GM19025 (cell line): ENCODE data around the gene MOSMO.
"Not testable (repeated sequence)": the region's sequence is repeated elsewhere in the genome, so short reads cannot be mapped to it uniquely, and the experiment has no call there.

Source experiments
- ATAC-seq: cut with Tn5 transposase; IDR thresholded peaks from one replicate; pipeline ENCODE4 v1.9.1; 2021; ENCODE audit warnings: mild to moderate bottlenecking, low read depth, moderate library complexity; ENCODE audit not compliant: unreplicated experiment

MOSMO gene

DNA sequence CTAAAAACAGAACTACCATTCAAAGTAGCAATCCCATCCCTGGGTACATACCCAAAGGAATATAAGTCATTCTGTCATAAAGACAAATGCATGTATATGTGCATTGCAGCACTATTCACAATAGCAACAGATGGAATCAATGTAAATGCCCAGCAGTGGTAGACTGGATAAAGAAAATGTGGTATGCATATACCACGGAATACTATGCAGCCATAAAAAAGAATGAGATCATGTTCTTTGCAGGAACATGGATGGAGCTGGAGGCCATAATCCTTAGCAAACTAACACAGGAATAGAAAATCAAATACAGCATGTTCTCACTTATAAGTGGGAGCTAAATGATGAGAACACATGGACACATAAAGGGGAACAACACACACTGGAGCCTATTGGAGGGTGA lies 120.6 kb downstream of the MOSMO start:
- not testable (repeated sequence) for ATAC-seq

DNA sequence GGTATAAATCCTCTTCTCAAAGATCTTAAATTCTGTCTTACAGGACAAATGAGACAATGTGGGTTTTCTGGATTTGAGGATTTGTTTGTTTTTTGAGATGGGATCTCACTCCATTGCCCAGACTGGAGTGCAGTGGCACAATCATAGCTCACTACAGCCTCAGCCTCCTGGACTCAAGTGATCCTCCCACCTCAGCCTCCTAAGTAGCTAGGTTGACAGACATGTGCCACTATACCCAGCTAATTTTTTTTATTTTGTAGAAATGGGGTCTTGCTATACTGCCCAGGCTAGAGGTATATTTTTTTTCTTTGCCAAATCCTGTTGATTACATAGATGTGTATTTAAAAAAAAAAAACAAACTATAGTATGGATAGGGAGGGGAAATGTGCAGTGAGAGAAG lies 122.6 kb downstream of the MOSMO start:
- no peak for ATAC-seq

- no peak for ATAC-seq
Observed at GRCh38 chr16:22132801-22133200, 124.9 kb downstream of the MOSMO start.
